ENCODE results near the gene COL20A1. TPM values are rescaled to one million over a fixed set of nuclear protein-coding genes. Genes with fewer than 3 reads are reported as not detected.

Gene COL20A1
- total RNA-seq, 1 donor from 2014 or later: not detected

- intact Hi-C loops (cut with DNase I): no loop called here
- no peak for ATAC-seq
- Histone ChIP-seq H3K27me3 (peaks cover 68% of the 10 kb centered on the region), H3K36me3 (no peaks in the 10 kb centered on the region), H3K4me3 (no peak overlapping the region), H3K27ac (no peak overlapping the region), H3K4me1 (no peaks in the 10 kb centered on the region), H3K9me3 (no peaks in the 10 kb centered on the region)
- DNase-seq: no peak
- TF ChIP-seq CTCF (IDR thresholded peaks at IDR 0.05): no peak
Observed at GRCh38 chr20:63362436-63363009, 69.5 kb downstream of the COL20A1 start.

- no peak for TF ChIP-seq CTCF (IDR thresholded peaks at IDR 0.05)
- DNase-seq: no peak
- Histone ChIP-seq H3K4me1 (no peaks in the 10 kb centered on the region), H3K9me3 (no peaks in the 10 kb centered on the region), H3K4me3 (no peak overlapping the region), H3K36me3 (no peaks in the 10 kb centered on the region), H3K27ac (no peak overlapping the region), H3K27me3 (peaks cover 64% of the 10 kb centered on the region)
- intact Hi-C loops (cut with DNase I): no loop called here
- ATAC-seq: no peak
Observed at GRCh38 chr20:63363013-63363957, 70.3 kb downstream of the COL20A1 start.

- Histone ChIP-seq H3K27me3 (peaks cover 58% of the 10 kb centered on the region), H3K4me3 (no peak overlapping the region), H3K4me1 (no peaks in the 10 kb centered on the region), H3K9me3 (no peaks in the 10 kb centered on the region), H3K27ac (no peak overlapping the region), H3K36me3 (no peaks in the 10 kb centered on the region)
- no peak for TF ChIP-seq CTCF (IDR thresholded peaks at IDR 0.05)
- DNase-seq (no peak), ATAC-seq (no peak)
- intact Hi-C loops (cut with DNase I): no loop called here
Observed at GRCh38 chr20:63363981-63364561, 71.1 kb downstream of the COL20A1 start.

GRCh38 chr20:63364801-63365585 lies 72.0 kb downstream of the COL20A1 start:
- intact Hi-C loops (cut with DNase I): no loop called here
- H3K27me3 ChIP-seq: peaks cover 52% of the 10 kb centered on the region
- H3K9me3 ChIP-seq: no peaks in the 10 kb centered on the region
- no peak for TF ChIP-seq CTCF (IDR thresholded peaks at IDR 0.05)
- ATAC-seq: no peak
- H3K27ac ChIP-seq: no peak overlapping the region
- DNase-seq: no peak
- H3K4me1 ChIP-seq: no peaks in the 10 kb centered on the region
- H3K4me3 ChIP-seq: no peak overlapping the region
- no peaks in the 10 kb centered on the region for H3K36me3 ChIP-seq

- no peak overlapping the region for H3K27ac ChIP-seq
- no peak overlapping the region for H3K4me3 ChIP-seq
- DNase-seq (no peak), ATAC-seq (no peak)
- no peak for TF ChIP-seq CTCF (IDR thresholded peaks at IDR 0.05)
- H3K4me1 ChIP-seq: no peaks in the 10 kb centered on the region
- intact Hi-C loops (cut with DNase I): no loop called here
- H3K9me3 ChIP-seq: no peaks in the 10 kb centered on the region
- H3K36me3 ChIP-seq: no peaks in the 10 kb centered on the region
- H3K27me3 ChIP-seq: peaks cover 52% of the 10 kb centered on the region
Observed at GRCh38 chr20:63365601-63366389, 72.8 kb downstream of the COL20A1 start.
